ENCODE measurements around the gene SPATA13. TPM values are rescaled to one million over a fixed set of nuclear protein-coding genes. Genes with fewer than 3 reads are reported as not detected.

SPATA13 gene
- total RNA-seq, 1 donor from 2014 or later, result 5.1 TPM

DNA sequence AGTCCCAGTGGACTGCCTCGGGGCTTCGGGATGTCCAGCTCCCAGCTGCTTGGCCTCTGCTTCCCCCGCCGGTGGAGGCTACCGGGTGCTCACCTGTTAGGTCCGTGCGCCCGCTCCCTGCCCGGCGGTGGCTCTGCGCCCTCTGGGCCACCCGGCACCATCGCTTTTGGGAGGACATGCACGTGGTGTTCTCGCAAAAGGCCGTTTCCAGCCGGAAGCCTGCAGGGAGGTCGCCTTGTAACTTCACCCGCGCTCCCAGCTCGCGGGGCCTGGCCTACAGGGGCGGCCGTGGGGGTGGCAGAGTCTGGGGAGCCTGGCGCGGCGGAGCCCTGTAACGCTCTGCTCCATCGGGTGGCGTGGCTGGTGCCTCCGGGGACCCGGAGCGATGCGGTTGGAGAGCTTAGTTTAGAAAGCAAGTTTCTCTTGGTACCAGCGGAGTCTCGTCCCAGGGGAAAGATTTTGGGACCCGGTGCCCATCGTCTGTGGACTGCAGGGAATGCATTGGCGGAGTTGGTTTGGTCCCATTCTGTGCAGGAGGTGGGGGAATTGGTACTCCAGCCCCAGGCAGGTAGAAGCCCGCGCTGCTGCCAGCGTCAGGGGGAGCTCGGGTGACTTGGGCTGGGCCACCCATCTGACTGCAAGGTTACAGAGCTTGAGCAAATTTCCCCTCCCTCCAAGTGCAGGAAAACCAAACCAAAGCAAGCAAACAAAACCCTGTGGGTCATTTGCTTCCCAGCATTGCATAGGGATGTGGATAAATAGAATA is 673 bp downstream of the SPATA13 start:
- TF ChIP-seq, protein P1, sequence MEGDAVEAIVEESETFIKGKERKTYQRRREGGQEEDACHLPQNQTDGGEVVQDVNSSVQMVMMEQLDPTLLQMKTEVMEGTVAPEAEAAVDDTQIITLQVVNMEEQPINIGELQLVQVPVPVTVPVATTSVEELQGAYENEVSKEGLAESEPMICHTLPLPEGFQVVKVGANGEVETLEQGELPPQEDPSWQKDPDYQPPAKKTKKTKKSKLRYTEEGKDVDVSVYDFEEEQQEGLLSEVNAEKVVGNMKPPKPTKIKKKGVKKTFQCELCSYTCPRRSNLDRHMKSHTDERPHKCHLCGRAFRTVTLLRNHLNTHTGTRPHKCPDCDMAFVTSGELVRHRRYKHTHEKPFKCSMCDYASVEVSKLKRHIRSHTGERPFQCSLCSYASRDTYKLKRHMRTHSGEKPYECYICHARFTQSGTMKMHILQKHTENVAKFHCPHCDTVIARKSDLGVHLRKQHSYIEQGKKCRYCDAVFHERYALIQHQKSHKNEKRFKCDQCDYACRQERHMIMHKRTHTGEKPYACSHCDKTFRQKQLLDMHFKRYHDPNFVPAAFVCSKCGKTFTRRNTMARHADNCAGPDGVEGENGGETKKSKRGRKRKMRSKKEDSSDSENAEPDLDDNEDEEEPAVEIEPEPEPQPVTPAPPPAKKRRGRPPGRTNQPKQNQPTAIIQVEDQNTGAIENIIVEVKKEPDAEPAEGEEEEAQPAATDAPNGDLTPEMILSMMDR (IDR thresholded peaks at IDR 0.05), result no peak
- Mint-ChIP-seq H3K27me3 (ENCODE audit: low read depth) (peaks cover 4% of the 10 kb centered on the region), H3K4me1 (ENCODE audit: low read depth) (peaks cover 28% of the 10 kb centered on the region), H3K9me3 (ENCODE audit: low read depth) (no peaks in the 10 kb centered on the region), H3K4me3 (ENCODE audit: unreplicated experiment) (peak overlapping the region; percentile 78), H3K36me3 (ENCODE audit: low read depth) (no peaks in the 10 kb centered on the region), H3K27ac (ENCODE audit: unreplicated experiment) (no peak overlapping the region)
- no peak for DNase-seq (ENCODE audit: low spot score)

DNA sequence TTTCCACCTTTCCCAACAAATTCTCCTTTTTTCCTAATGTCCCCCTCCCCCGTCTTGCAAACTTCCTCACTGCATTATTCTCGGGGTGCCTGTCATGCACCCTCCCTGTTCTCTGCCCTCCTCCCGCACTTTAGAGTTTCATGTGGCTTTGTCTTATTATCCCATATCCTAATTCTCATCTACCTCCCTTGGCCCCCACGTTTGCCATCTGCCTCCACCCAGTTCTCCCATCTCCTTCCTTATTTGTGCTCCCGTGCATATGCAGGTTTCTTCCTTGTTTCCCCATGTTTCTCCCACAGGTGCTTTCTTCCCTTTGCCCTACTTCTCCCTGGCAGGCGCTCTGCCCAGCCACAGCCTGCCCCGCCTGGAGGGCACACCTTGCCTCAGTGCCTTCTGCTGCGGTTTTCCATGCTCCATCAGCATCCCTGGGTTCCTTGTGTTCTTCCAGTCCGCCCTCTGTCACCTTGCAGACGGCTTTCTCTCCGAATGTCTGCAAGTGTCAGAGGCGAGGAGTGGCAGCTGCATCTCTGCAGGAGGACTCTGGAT is 1.5 kb downstream of the SPATA13 start:
- Mint-ChIP-seq H3K4me3 (ENCODE audit: unreplicated experiment) (peak overlapping the region; percentile 78), H3K27ac (ENCODE audit: unreplicated experiment) (no peak overlapping the region), H3K27me3 (ENCODE audit: low read depth) (peaks cover 4% of the 10 kb centered on the region), H3K36me3 (ENCODE audit: low read depth) (no peaks in the 10 kb centered on the region), H3K4me1 (ENCODE audit: low read depth) (peaks cover 28% of the 10 kb centered on the region), H3K9me3 (ENCODE audit: low read depth) (no peaks in the 10 kb centered on the region)
- DNase-seq (ENCODE audit: low spot score), result no peak
- TF ChIP-seq, protein P1 (IDR thresholded peaks at IDR 0.05), result no peak

DNA sequence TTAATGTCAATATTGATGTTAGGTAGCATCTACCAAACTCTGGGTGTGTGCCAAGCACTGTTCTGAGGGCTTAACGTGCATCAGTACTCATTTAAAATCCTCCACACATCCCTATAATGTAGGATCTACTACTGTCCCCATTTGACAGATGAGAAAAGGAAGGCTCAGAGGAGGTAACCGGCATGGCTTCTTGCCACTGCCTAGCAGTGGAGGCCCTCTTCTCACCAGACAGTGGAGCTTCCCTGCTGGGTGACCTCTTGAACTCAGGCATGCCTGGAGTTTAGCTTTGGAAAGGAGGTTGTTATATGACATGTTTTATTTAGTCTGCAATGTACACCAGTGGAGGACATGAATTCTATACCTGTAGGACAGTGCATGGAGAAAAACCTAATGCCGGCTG is 2.1 kb downstream of the SPATA13 start:
- H3K36me3 Mint-ChIP-seq (ENCODE audit: low read depth), result no peaks in the 10 kb centered on the region
- peaks cover 28% of the 10 kb centered on the region for H3K4me1 Mint-ChIP-seq (ENCODE audit: low read depth)
- peaks cover 4% of the 10 kb centered on the region for H3K27me3 Mint-ChIP-seq (ENCODE audit: low read depth)
- DNase-seq (ENCODE audit: low spot score), result no peak
- no peaks in the 10 kb centered on the region for H3K9me3 Mint-ChIP-seq (ENCODE audit: low read depth)
- no peak overlapping the region for H3K27ac Mint-ChIP-seq (ENCODE audit: unreplicated experiment)
- no peak overlapping the region for H3K4me3 Mint-ChIP-seq (ENCODE audit: unreplicated experiment)
- TF ChIP-seq, protein P1 (IDR thresholded peaks at IDR 0.05), result no peak

DNA sequence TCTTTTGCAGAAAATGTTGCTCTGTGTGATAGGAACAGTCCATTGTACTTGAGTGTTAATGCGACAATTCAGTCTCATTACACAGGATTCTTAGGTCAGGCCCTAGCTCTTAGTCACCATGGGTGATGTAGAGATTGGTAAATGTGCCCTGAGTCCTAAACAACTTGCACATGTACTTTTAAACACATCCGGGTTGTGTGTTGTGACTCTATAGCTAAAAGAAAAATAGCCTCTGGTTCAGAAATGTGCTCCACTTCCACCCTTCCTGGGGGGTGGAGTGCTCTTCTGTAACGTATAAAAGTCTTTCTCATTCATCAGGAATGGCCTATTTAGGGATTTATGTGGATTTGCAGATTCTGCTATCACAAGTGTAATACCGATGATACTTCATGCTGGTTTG is 5.2 kb downstream of the SPATA13 start:
- peaks cover 4% of the 10 kb centered on the region for H3K27me3 Mint-ChIP-seq (ENCODE audit: low read depth)
- H3K36me3 Mint-ChIP-seq (ENCODE audit: low read depth), result no peaks in the 10 kb centered on the region
- no peak overlapping the region for H3K27ac Mint-ChIP-seq (ENCODE audit: unreplicated experiment)
- H3K9me3 Mint-ChIP-seq (ENCODE audit: low read depth), result no peaks in the 10 kb centered on the region
- TF ChIP-seq, protein P1 (IDR thresholded peaks at IDR 0.05), result no peak
- no peak overlapping the region for H3K4me3 Mint-ChIP-seq (ENCODE audit: unreplicated experiment)
- no peak for DNase-seq (ENCODE audit: low spot score)
- H3K4me1 Mint-ChIP-seq (ENCODE audit: low read depth), result peaks cover 21% of the 10 kb centered on the region

DNA sequence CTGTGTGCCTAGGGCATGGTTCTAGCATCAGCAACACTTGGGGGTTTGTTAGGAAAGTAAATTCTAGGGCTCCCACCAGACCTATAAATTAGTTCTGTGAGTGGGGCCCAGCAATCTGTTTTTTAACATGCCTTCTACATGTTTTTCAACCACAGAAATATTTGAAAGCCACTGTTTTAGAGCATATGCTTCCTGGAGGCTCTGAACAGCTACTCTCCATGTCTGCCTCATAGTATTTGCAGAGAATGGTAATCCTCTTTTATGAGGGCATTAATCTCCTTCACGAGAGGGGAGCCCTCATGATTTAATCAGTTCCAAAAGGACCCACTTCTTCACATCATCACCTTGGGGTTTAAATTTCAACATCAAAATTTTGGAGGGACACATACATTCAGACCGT is 6.0 kb downstream of the SPATA13 start:
- DNase-seq (ENCODE audit: low spot score), result no peak
- Mint-ChIP-seq H3K4me1 (ENCODE audit: low read depth) (peaks cover 21% of the 10 kb centered on the region), H3K4me3 (ENCODE audit: unreplicated experiment) (no peak overlapping the region), H3K27me3 (ENCODE audit: low read depth) (peaks cover 4% of the 10 kb centered on the region), H3K36me3 (ENCODE audit: low read depth) (no peaks in the 10 kb centered on the region), H3K27ac (ENCODE audit: unreplicated experiment) (no peak overlapping the region), H3K9me3 (ENCODE audit: low read depth) (no peaks in the 10 kb centered on the region)
- TF ChIP-seq, protein P1 (IDR thresholded peaks at IDR 0.05), result no peak
